Retinal pigment epithelial cell (primary cell): ENCODE data around the gene IFIT3.
"Not testable (repeated sequence)": the region's sequence is repeated elsewhere in the genome, so short reads cannot be mapped to it uniquely, and the experiment has no call there.

Experiments used
- DNase-seq: peaks from one replicate; pipeline ENCODE4 v3.0.0-alpha.2; 2010; ENCODE audit warnings: low read depth
- H3K4me3 ChIP-seq: 2 replicates; pipeline ENCODE4 v1.5.1; 2011; ENCODE audit warnings: mild to moderate bottlenecking, low read length, control low read depth, moderate library complexity
- CTCF ChIP-seq: conservative IDR thresholded peaks from 2 replicates; pipeline ENCODE4 v1.5.1; 2011; ENCODE audit warnings: low read depth, low read length, control low read depth, inconsistent platforms

Gene IFIT3

GRCh38 chr10:89283025-89283935, 44.5 kb upstream of the IFIT3 start:
- TF ChIP-seq CTCF, result no peak
- peak; percentile 80 for DNase-seq
- peak overlapping the region; percentile 27 for H3K4me3 ChIP-seq

DNA sequence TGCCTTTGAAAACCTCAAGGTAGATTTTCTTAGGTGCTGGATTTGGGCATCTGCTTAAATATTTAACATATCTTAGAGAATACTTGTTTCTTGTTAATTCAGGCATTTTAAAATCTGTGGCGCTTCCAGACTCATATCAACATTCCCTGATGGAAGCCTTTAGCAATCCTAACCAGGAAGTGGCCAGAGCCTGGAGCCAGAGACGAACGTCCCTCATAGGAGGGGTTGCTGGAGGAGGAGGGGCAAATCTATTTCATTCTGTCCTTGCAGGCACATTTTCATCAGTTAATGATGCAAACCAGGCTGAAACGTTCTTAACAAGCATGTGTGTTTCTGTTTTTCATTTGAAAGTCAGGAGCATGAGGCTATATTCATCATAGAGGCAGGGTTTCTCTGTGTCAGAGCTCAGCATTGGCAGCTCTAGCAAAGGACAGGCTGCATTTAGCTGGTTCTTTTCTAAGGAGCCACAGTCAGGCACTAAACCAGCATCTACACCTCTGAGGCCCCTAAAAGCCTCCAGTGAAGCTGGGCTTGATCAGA, 43.8 kb upstream of the IFIT3 start:
- TF ChIP-seq CTCF, result no peak

DNA sequence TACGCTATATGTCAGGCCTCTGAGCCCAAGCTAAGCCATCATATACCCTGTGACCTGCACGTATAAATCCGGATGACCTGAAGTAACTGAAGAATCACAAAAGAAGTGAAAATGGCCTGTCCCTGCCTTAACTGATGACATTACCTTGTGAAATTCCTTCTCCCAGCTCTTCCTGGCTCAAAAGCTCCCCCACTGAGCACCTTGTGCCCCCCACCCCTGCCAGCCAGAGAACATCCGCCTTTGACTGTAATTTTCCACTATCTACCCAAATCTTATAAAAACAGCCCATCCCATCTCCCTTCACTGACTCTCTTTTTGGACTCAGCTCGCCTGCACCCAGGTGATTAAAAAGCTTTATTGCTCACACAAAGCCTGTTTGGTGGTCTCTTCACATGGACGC, 43.1 kb upstream of the IFIT3 start:
- DNase-seq, H3K4me3 ChIP-seq: not testable (repeated sequence)

More for the DNA sequence above, 43.8 kb upstream of the IFIT3 start:
- peak overlapping the region; percentile 27 for H3K4me3 ChIP-seq
- DNase-seq, result peak; percentile 44

GRCh38 chr10:89285303-89285702, 42.5 kb upstream of the IFIT3 start:
- H3K4me3 ChIP-seq, DNase-seq: not testable (repeated sequence)

GRCh38 chr10:89294721-89295239, 33.0 kb upstream of the IFIT3 start:
- no peak overlapping the region for H3K4me3 ChIP-seq
- no peak for DNase-seq
- no peak for TF ChIP-seq CTCF

- TF ChIP-seq CTCF, result no peak
- H3K4me3 ChIP-seq, result no peak overlapping the region
- DNase-seq, result no peak
Observed at GRCh38 chr10:89295597-89295996, 32.2 kb upstream of the IFIT3 start.

GRCh38 chr10:89296220-89296648, 31.6 kb upstream of the IFIT3 start:
- no peak for DNase-seq
- no peak overlapping the region for H3K4me3 ChIP-seq
- no peak for TF ChIP-seq CTCF

DNA sequence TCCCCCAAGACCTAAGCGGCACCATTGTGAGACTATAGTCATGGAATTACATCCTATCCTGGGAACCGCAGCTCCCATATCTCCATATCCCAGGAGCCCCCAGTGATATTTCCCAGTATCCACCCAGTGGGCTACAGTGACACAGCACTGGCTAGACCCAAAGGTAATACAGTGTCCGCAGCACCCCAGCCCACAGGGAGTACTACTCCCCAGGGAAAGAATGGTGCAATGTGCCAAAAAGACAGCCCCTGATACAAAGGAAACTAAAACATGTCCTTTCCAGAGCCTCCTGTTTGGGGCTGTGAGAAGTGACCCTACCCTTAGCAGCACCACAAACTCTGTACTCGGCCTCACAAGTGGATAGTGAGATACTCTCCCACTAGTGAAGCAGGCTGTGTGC, 30.4 kb upstream of the IFIT3 start:
- no peak overlapping the region for H3K4me3 ChIP-seq
- no peak for DNase-seq
- no peak for TF ChIP-seq CTCF
